ENCODE measurements around the gene PPP1CA.
A peak's percentile ranks its signal among the peaks of the same experiment; 100 is the strongest.
"Not testable (repeated sequence)": the region's sequence is repeated elsewhere in the genome, so short reads cannot be mapped to it uniquely, and the experiment has no call there.

Gene PPP1CA

DNA sequence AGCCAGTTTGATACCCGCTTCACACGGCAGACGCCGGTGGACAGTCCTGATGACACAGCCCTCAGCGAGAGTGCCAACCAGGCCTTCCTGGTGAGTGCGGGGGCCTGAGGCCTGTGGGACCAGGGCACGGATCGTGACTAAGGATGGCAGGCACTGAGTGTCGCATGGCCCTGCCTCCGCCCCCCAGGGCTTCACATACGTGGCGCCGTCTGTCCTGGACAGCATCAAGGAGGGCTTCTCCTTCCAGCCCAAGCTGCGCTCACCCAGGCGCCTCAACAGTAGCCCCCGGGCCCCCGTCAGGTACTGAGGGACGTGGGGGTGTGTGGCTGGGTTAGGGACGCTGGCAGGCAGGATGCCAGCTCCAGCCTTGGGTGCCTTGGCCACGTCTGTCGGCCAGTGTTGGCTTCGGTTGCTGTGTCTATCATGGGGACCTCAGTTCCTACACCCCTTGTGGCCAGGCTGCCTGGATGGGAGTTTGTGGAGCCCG is 32.8 kb upstream of the PPP1CA start:
- no peak for DNase-seq

- DNase-seq, result no peak
Observed at GRCh38 chr11:67433536-67434394, 32.1 kb upstream of the PPP1CA start.

DNA sequence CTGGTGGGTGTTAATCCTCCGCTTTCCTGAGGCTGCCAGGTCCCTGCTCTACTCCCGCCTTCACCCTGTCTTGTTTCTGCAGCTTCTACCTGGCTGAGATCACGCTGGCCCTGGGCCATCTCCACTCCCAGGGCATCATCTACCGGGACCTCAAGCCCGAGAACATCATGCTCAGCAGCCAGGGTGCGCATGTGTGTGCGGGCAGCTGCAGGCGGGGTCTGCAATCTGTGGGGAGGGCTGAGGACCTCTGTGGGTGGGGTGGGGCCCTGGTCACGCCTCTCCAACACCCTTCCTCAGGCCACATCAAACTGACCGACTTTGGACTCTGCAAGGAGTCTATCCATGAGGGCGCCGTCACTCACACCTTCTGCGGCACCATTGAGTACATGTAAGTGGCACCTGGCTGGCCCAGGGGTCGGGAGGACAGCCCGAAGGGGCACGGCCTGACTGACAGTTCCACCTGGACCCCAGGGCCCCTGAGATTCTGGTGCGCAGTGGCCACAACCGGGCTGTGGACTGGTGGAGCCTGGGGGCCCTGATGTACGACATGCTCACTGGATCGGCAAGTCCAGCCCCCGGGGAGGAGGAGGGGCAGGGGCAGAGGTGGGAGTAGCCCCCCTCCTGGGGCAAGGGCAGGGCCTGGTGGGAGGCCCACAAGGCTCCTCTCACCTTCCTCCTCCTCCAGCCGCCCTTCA is 31.1 kb upstream of the PPP1CA start:
- DNase-seq, result no peak

DNA sequence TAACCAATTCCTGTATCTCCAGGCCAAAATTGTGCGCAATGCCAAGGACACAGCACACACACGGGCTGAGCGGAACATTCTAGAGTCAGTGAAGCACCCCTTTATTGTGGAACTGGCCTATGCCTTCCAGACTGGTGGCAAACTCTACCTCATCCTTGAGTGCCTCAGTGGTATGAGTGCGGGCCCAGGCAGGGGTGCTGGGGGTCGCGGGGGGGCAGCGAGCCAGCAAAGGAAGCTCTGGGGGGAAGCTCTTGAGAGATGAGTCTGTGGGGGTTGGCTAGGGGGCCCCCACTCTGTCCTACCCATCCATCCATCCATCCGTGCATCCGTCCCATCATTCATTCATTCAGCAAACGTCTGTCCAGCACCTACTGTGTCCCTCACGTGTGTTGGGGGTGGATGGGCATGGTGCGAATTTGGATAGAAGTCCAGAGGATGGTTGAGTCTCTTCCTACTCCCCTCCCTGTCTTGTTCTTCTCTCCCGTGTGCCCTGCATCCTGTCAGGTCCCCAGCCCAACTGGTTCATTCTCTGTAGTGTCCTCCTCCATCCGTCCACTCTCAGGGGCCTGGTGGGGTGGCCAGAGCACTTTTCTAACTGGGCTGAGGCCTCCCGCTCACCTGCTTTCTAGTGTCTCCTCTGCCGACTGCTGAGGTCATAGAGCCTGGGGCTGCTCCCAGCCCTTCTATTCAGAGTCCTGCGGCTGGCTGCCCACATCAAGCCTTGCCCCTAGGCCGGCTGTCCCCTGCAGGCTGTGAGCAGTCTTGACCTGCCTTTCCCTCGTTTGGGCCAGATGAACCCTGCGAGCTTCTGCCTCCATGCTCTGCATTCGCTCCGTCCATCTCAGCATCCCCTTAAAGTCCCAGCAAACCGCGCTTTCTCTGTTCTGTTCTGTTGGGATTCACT is 29.9 kb upstream of the PPP1CA start:
- no peak for DNase-seq

DNA sequence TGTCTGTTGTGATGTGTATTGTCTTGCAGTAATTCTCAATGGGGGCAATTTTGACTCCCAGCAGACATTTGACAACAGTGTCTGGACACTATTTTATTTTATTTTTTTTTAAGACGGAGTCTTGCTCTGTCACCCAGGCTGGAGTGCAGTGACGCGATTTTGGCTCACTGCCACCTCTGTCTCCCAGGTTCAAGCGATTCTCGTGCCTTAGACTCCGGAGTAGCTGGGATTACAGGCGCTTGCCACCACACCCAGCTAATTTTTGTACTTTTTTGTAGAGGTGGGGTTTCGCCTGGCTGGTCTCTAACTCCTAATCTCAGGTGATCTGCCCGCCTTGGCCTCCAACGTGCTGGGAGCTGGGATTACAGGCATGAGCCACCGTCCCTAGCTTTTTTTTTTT is 28.1 kb upstream of the PPP1CA start:
- DNase-seq, result no peak

- DNase-seq, result no peak
Observed at GRCh38 chr11:67429038-67429668, 27.5 kb upstream of the PPP1CA start.

DNA sequence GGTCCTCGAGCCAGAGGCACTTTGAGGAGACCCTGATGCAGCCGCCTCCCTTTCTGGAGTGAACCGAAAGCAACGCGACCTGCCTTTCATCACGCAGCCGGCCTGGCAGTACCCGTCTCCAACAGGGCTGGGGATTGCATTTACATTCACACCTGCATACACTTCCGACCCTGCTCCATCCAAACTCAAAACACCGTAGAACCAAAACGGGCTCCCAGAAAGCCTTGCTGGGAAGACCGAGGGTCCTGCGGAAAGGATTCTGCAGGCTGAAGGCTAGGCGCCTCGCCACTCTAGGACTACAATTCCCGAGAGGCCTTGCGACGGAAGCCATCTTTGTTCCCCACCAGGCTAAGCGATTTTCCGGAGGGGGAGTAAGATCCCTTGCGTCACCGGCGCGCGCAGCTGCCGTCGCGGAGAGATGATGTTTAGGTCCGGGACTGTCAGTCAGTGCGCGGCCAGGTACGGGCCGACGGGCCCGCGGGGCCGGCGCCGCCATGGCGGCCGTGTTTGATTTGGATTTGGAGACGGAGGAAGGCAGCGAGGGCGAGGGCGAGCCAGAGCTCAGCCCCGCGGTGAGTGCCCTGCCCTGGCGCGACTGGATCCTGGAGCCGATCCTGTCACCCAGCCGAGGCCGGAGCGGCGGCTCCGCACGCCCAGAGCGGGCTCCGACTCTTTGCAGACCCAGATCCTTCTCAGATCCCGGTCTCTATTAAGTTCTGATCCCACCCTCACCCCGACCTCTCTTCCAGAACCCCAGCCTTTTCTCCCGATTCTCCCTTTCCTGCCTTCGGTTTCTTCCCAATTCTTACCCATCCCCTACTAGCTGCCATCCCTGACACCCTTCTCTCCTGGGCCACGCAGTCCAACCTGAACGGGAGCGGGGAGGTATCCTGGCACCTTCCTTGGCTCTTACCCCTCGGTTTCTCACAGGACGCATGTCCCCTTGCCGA is 26.7 kb upstream of the PPP1CA start, which contains the start of gene RPS6KB2:
TSS of gene RPS6KB2 (plus strand) at position 443 of the 950 bp plus-strand sequence. CDS start at position 495, 52 bp downstream.
- peak; percentile 98 for DNase-seq

GRCh38 chr11:67427364-67427859 is 25.8 kb upstream of the PPP1CA start:
- DNase-seq, result not testable (repeated sequence)

- no peak for DNase-seq
Observed at GRCh38 chr11:67423891-67424613, 22.4 kb upstream of the PPP1CA start.

GRCh38 chr11:67423466-67423865 is 21.8 kb upstream of the PPP1CA start:
- no peak for DNase-seq

GRCh38 chr11:67422891-67423290 is 21.2 kb upstream of the PPP1CA start:
- no peak for DNase-seq

- DNase-seq, result no peak
Observed at GRCh38 chr11:67421430-67422031, 19.9 kb upstream of the PPP1CA start.

DNA sequence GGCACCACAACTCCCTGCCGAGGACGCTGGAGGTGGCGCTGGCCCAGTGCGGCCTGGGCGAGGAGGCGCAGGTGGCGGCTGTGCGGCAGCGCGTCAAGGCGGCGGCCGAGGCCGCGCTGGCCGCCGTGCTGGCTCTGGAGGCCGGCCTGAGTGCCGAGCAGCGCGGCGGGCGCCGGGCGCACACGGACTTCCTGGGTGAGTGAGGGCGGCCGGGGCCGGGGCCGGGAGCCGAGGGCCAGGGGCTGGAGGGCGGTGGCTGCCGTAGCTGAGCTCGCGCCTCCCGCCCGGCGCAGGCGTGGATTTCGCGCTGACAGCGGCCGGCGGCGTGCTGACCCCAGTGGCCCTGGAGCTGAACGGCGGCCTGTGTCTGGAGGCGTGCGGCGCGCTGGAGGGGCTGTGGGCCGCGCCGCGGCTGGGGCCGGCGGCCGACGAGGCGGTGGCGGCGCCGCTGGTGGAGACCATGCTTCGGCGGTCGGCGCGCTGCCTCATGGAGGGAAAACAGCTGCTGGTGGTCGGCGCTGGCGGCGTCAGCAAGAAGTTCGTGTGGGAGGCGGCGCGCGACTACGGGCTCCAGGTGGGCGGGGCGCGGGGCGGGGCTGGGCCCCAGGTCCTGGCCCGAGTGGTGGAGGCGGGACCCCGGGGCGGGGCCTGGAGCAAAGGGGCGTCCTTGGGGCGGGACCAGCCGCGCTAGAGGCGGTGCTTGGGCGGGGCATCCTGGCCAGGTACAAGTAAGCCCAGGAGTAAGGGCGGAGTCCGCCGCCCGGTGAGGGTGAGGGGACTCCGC is 19.2 kb upstream of the PPP1CA start:
- DNase-seq, result peak; percentile 95

DNA sequence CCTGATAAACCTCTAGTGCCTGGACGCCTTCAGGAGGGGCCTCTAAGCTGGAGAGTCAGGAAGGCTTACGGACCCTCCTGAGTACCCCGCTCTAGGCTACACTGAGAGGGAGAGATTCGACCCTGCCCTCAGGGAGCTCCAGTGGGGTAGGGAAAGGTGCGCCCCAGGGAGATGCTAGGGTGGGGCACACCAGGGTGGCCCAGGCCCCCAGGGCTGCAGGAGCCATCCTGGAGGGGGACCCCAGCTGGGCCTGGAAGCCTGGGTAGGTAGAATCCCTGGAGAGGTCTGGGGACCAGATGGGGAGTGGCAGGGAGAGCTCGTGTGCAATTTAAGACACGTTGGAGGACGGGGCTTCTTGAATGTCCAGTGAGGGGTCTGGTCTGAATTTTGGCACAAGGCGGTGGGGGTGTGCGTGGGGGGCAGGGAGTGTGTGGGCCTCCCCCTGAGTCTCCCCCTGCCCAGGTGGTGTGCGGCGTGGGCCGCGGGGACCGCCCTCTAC is 18.5 kb upstream of the PPP1CA start:
- DNase-seq, result no peak

DNA sequence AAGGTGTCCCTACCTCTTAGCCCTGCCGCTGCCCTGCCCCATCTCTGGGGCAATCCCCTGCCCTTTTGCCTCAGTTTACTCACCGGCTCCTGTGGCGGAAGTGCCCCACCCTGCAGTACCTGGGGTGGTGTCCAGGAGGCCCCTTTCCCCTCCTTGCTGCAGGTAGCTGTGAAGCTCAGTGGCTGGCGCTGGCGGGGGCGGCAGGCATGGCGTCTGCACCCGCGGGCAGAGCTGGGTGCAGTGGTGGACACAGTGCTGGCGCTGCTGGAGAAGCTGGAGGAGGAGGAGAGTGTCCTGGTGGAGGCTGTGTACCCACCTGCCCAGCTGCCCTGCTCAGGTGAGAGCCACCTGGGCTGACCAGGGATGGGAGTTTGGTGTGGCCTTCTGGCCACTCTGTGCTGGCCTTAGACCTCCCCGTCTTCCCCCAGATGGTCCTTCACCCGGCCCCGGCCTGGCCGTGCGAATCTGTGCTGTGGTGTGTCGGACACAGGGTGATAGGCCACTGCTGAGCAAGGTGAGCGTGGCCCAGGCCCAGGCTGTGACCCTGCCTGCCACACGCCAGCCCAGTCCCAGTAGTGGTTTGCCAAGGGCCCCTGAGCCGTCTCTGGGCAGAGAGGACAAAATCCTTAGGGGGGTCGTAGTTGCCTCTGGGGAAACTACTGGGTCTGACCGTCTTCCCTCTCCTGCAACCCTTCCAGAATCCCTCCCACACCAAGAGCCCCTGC is 17.8 kb upstream of the PPP1CA start:
- DNase-seq, result no peak

GRCh38 chr11:67418476-67419281 is 17.0 kb upstream of the PPP1CA start:
- DNase-seq, result no peak

DNA sequence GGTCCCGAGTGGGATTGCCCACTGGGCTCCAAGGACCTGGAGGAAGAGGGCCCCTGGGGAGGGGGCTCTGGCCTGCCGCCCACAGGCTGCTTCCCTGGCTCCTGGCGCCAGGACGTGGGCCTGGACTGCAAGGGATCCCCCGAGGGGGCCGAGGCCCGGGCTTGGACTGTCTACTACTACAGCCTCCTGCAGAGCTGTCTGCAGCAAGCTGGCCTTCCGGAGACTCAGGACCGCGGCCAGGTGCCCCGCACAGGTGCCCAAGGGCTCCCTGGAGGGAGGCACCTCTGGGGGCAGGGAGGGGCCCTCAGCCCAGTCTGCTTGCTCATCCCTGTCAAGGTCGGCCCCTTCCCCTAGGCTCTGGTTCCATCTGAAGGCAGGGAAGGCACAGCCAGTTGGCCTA is 15.8 kb upstream of the PPP1CA start:
- DNase-seq, result no peak
